ELF-1 (cell line): ENCODE measurements around the gene CNN2.

Experiments
- DNase-seq: peaks from one replicate; pipeline ENCODE4 v3.0.0-alpha.2; 2016; ENCODE audit warnings: low read depth, low spot score

The CNN2 gene

GRCh38 chr19:1026783-1027649 lies 608 bp downstream of the CNN2 start:
- DNase-seq, result no peak

- DNase-seq, result peak; percentile 56
These were observed 1.2 kb downstream of the CNN2 start for GRCh38 chr19:1027650-1028061.

GRCh38 chr19:1028062-1028926 lies 1.9 kb downstream of the CNN2 start:
- peak; percentile 88 for DNase-seq

GRCh38 chr19:1032264-1032867 lies 6.0 kb downstream of the CNN2 start:
- no peak for DNase-seq

- no peak for DNase-seq
These were observed 9.7 kb downstream of the CNN2 start for GRCh38 chr19:1035998-1036621.

- DNase-seq, result no peak
These were observed 11.2 kb downstream of the CNN2 start for GRCh38 chr19:1037621-1038064.

- peak; percentile 24 for DNase-seq
These were observed 12.7 kb downstream of the CNN2 start for GRCh38 chr19:1038978-1039645.

- DNase-seq, result peak; percentile 99
These were observed 13.5 kb downstream of the CNN2 start, which contains the start of gene ABCA7 for GRCh38 chr19:1039646-1040475. ABCA7 (plus strand) TSS chr19:1040107; CDS start chr19:1041362, 1,255 bp downstream.

- peak; percentile 97 for DNase-seq
These were observed 14.3 kb downstream of the CNN2 start for GRCh38 chr19:1040476-1041271.

- no peak for DNase-seq
These were observed 14.9 kb downstream of the CNN2 start for GRCh38 chr19:1041272-1041834.

- DNase-seq, result peak; percentile 30
These were observed 15.7 kb downstream of the CNN2 start for GRCh38 chr19:1041835-1042685.

- peak; percentile 50 for DNase-seq
These were observed 16.5 kb downstream of the CNN2 start for GRCh38 chr19:1042689-1043511.

GRCh38 chr19:1045247-1045603 lies 18.8 kb downstream of the CNN2 start:
- DNase-seq, result peak; percentile 93

GRCh38 chr19:1046117-1046626 lies 19.8 kb downstream of the CNN2 start:
- DNase-seq, result no peak

GRCh38 chr19:1046836-1047695 lies 20.7 kb downstream of the CNN2 start:
- DNase-seq, result no peak

- no peak for DNase-seq
These were observed 21.3 kb downstream of the CNN2 start for GRCh38 chr19:1047696-1048147.
